ENCODE data around the gene VILL. TPM values are rescaled to one million over a fixed set of nuclear protein-coding genes. Genes with fewer than 3 reads are reported as not detected.

VILL gene
- total and polyA plus RNA-seq, 2 of the 8 experiments (the other 6 are each of a cell fraction or from before 2014, with no cell fraction given), result 4.1 to 4.2 TPM

GRCh38 chr3:38022896-38023709 is 32.5 kb downstream of the VILL start (continued):
- no peak for TF ChIP-seq CHD7 (IDR thresholded peaks at IDR 0.05; ENCODE audit: insufficient replicate concordance, low read length)
- no peak for TF ChIP-seq RBBP5 (IDR thresholded peaks at IDR 0.05; ENCODE audit: borderline replicate concordance, low read depth, low read length)
- no peak for TF ChIP-seq KDM1A (IDR thresholded peaks at IDR 0.05; ENCODE audit: borderline replicate concordance, low read length)
- no peak for TF ChIP-seq EZH2 (IDR thresholded peaks at IDR 0.05; ENCODE audit: low read depth, low read length, severe bottlenecking)
- TF ChIP-seq TAF7 (optimal IDR thresholded peaks at IDR 0.05; ENCODE audit: borderline replicate concordance, low read depth, low read length), result no peak
- TF ChIP-seq TCF12 (IDR thresholded peaks at IDR 0.05; ENCODE audit: low read depth, low read length), result no peak
- no peak for TF ChIP-seq BRCA1 (IDR thresholded peaks at IDR 0.05; ENCODE audit: low read depth, low read length)
- no peak for TF ChIP-seq RXRA (IDR thresholded peaks at IDR 0.05; ENCODE audit: insufficient read depth, low read depth, low read length)
- no peak for TF ChIP-seq FOSL1 (IDR thresholded peaks at IDR 0.05; ENCODE audit: insufficient read depth, low read depth, low read length)
- no peak for TF ChIP-seq TBP (IDR thresholded peaks at IDR 0.05; ENCODE audit: low read depth, low read length)
